H1 (cell line): ENCODE results near the gene PREX1. TPM values are rescaled to one million over a fixed set of nuclear protein-coding genes. Genes with fewer than 3 reads are reported as not detected.

ENCODE experiments used
- CTCF ChIA-PET: fragments of 300-600 bp; sonication (Branson Sonifier 250); formaldehyde crosslinking; loops from one replicate; lab custom pipeline; 2021; ENCODE audit not compliant: partially characterized antibody; lab: Charles Lee
- POLR2A ChIA-PET: fragments of 300-600 bp; sonication (Branson Sonifier 250); formaldehyde crosslinking; loops from one replicate; lab custom pipeline; 2021; ENCODE audit warnings: inconsistent platforms; ENCODE audit not compliant: partially characterized antibody; lab: Charles Lee
- DNase-seq, 2 experiments: peaks; one replicate each; pipeline versions ENCODE4 v3.0.0 to v3.0.0-alpha.2; 2010 to 2022; ENCODE audit warnings: low spot score in 2 of 2, low read depth in 1 of 2, mixed read lengths in 1 of 2
- FAIRE-seq: peaks from 2 replicates; lab custom pipeline; 2011; peaks lifted over from hg19 to GRCh38; lab: Jason Lieb, UNC
- H2AFZ ChIP-seq: 2 replicates; pipeline ENCODE4 v1.8.1; 2012; ENCODE audit warnings: low read length, inconsistent platforms
- H2AK5ac ChIP-seq: 2 replicates; pipeline ENCODE4 v1.6.1; 2013; ENCODE audit warnings: low read depth, low read length
- H2BK120ac ChIP-seq: replicated peaks from 2 replicates; pipeline ENCODE3; 2013; ENCODE audit warnings: low read depth, low read length, inconsistent platforms
- H2BK12ac ChIP-seq: 2 replicates; pipeline ENCODE4 v1.6.1; 2013; ENCODE audit warnings: low read depth, low read length
- H2BK15ac ChIP-seq: 2 replicates; pipeline ENCODE4 v1.6.1; 2013; ENCODE audit warnings: low read length
- H2BK20ac ChIP-seq: 2 replicates; pipeline ENCODE4 v1.6.1; 2013; ENCODE audit warnings: low read length
- H2BK5ac ChIP-seq: 2 replicates; pipeline ENCODE4 v1.6.1; 2013; ENCODE audit warnings: low read depth, low read length
- H3K14ac ChIP-seq: 2 replicates; pipeline ENCODE4 v1.6.1; 2013; ENCODE audit warnings: inconsistent platforms; ENCODE audit not compliant: insufficient read length
- H3K18ac ChIP-seq: 2 replicates; pipeline ENCODE4 v1.6.1; 2013; ENCODE audit warnings: low read length; ENCODE audit errors: extremely low read depth
- H3K23ac ChIP-seq: 2 replicates; pipeline ENCODE4 v1.6.1; 2013; ENCODE audit warnings: inconsistent platforms; ENCODE audit not compliant: insufficient read length
- H3K23me2 ChIP-seq: 2 replicates; pipeline ENCODE4 v1.6.1; 2013; ENCODE audit warnings: low read depth, low read length
- H3K27ac ChIP-seq: 2 replicates; pipeline ENCODE4 v1.6.1; 2011; ENCODE audit warnings: low read depth, low read length, inconsistent platforms
- H3K27me3 ChIP-seq, 4 experiments: replicated peaks in 1 of 4; 1 replicate in 1 of 4; 2 replicates in 3 of 4; pipeline versions ENCODE4 v1.6.1 to v1.8.1; 2011 to 2013; ENCODE audit warnings: low read length in 3 of 4, mild to moderate bottlenecking in 3 of 4, inconsistent platforms in 2 of 4, mixed read lengths in 2 of 4, moderate library complexity in 1 of 4; ENCODE audit not compliant: control insufficient read depth in 3 of 4, insufficient read depth in 3 of 4; ENCODE audit errors: extremely low read depth in 1 of 4
- H3K36me3 ChIP-seq, 4 experiments: 2 replicates each; pipeline versions ENCODE4 v1.6.1 to v1.8.1; 2011 to 2013; ENCODE audit warnings: mild to moderate bottlenecking in 4 of 4, low read length in 3 of 4, moderate library complexity in 2 of 4, control low read depth in 1 of 4, inconsistent platforms in 1 of 4; ENCODE audit not compliant: insufficient read depth in 4 of 4, control insufficient read depth in 2 of 4
- H3K4ac ChIP-seq: replicated peaks from 2 replicates; pipeline ENCODE3; 2013; ENCODE audit warnings: low read length, low read depth, mixed read lengths, inconsistent platforms; ENCODE audit not compliant: insufficient read length
- H3K4me1 ChIP-seq, 4 experiments: replicated peaks in 1 of 4; 1 replicate in 1 of 4; 2 replicates in 3 of 4; pipeline versions ENCODE4 v1.6.1 to v1.8.1; 2011 to 2013; ENCODE audit warnings: low read length in 3 of 4, inconsistent platforms in 2 of 4, mixed read lengths in 1 of 4; ENCODE audit not compliant: insufficient read depth in 4 of 4, control insufficient read depth in 3 of 4
- H3K4me2 ChIP-seq, 2 experiments: 2 replicates each; pipeline versions ENCODE4 v1.6.1 to v1.8.1; 2011 to 2013; ENCODE audit warnings: low read depth in 2 of 2, low read length in 2 of 2, control low read depth in 1 of 2, inconsistent platforms in 1 of 2, mild to moderate bottlenecking in 1 of 2; ENCODE audit not compliant: insufficient read depth in 1 of 2
- H3K4me3 ChIP-seq, 4 experiments: fragments of 200-600, 300-600 bp in 1 of 4; sonication (generic), shearing (Covaris generic), sonication (Bioruptor Twin) in 1 of 4; 2 replicates each; pipeline versions ENCODE4 v1.5.1 to v1.8.1; 2011 to 2016; ENCODE audit warnings: low read length in 4 of 4, low read depth in 3 of 4, control low read depth in 2 of 4, inconsistent platforms in 2 of 4, mild to moderate bottlenecking in 2 of 4, mixed read lengths in 1 of 4, moderate library complexity in 1 of 4; ENCODE audit not compliant: insufficient read depth in 2 of 4; ENCODE audit errors: extremely low read depth in 1 of 4
- H3K56ac ChIP-seq: replicated peaks from 2 replicates; pipeline ENCODE3; 2013; ENCODE audit warnings: low read depth, mild to moderate bottlenecking, mixed read lengths, low read length, inconsistent platforms; ENCODE audit not compliant: insufficient read length
- H3K79me1 ChIP-seq: 2 replicates; pipeline ENCODE4 v1.6.1; 2013; ENCODE audit warnings: low read depth, low read length, control low read depth
- H3K79me2 ChIP-seq, 2 experiments: 2 replicates each; pipeline versions ENCODE4 v1.6.1 to v1.8.1; 2012 to 2013; ENCODE audit warnings: low read length in 2 of 2, mild to moderate bottlenecking in 2 of 2, inconsistent platforms in 1 of 2; ENCODE audit not compliant: insufficient read depth in 2 of 2, control insufficient read depth in 1 of 2
- H3K9ac ChIP-seq, 4 experiments: replicated peaks in 1 of 4; 1 replicate in 1 of 4; 2 replicates in 3 of 4; pipeline versions ENCODE4 v1.6.1 to v1.8.1; 2011 to 2013; ENCODE audit warnings: low read depth in 3 of 4, low read length in 3 of 4, control low read depth in 2 of 4, mild to moderate bottlenecking in 2 of 4, moderate library complexity in 2 of 4, inconsistent platforms in 1 of 4; ENCODE audit errors: extremely low read depth in 1 of 4
- H3K9me3 ChIP-seq, 2 experiments: 2 replicates each; pipeline versions ENCODE4 v1.6.1 to v1.8.1; 2012 to 2013; ENCODE audit warnings: mild to moderate bottlenecking in 2 of 2, moderate library complexity in 2 of 2, control low read depth in 1 of 2, inconsistent platforms in 1 of 2, low read depth in 1 of 2, low read length in 1 of 2, mixed read lengths in 1 of 2; ENCODE audit not compliant: insufficient read depth in 2 of 2
- H4K20me1 ChIP-seq, 2 experiments: replicated peaks in 1 of 2; 2 replicates each; pipeline versions ENCODE3 to v1.8.1; 2011 to 2013; ENCODE audit warnings: inconsistent platforms in 2 of 2, low read length in 2 of 2, mild to moderate bottlenecking in 1 of 2; ENCODE audit not compliant: insufficient read depth in 2 of 2, control insufficient read depth in 1 of 2
- H4K5ac ChIP-seq: 2 replicates; pipeline ENCODE4 v1.6.1; 2013; ENCODE audit warnings: low read length, low read depth, mixed read lengths, inconsistent platforms; ENCODE audit not compliant: insufficient read length
- H4K8ac ChIP-seq: 2 replicates; pipeline ENCODE4 v1.8.0; 2013; ENCODE audit warnings: mild to moderate bottlenecking, moderate library complexity, low read length, inconsistent platforms; ENCODE audit not compliant: insufficient read depth; ENCODE audit errors: extremely low read depth
- H4K91ac ChIP-seq: replicated peaks from 2 replicates; pipeline ENCODE3; 2013; ENCODE audit warnings: low read length, mixed read lengths, inconsistent platforms; ENCODE audit not compliant: insufficient read length
- E2F6 ChIP-seq: IDR thresholded peaks from 2 replicates; pipeline ENCODE4 v1.6.1; 2012; ENCODE audit warnings: inconsistent platforms
- EZH2 ChIP-seq: fragments of 200-600 bp; sonication (generic); IDR thresholded peaks from 2 replicates; pipeline ENCODE4 v1.7.1; 2012; ENCODE audit warnings: low read depth, mild to moderate bottlenecking, moderate library complexity, low read length, inconsistent platforms; ENCODE audit not compliant: severe bottlenecking
- GTF2F1 ChIP-seq: IDR thresholded peaks from 2 replicates; pipeline ENCODE4 v1.6.1; 2012; ENCODE audit warnings: low read depth, low read length, improper control_type of control experiment, borderline replicate concordance
- POLR2AphosphoS5 ChIP-seq: IDR thresholded peaks from 2 replicates; pipeline ENCODE4 v1.6.1; 2011; ENCODE audit warnings: low read depth, low read length
- SIRT6 ChIP-seq: IDR thresholded peaks from one replicate; pipeline ENCODE4 v1.7.1; 2012; ENCODE audit warnings: low read length, inconsistent platforms
- WGBS, 2 experiments: shearing (Covaris generic) in 1 of 2; methylation state at CpG; one replicate each; pipeline versions ENCODE4 v1.1.6 to v1.1.7; 2013 to 2015; ENCODE audit warnings: low lambda C conversion rate in 2 of 2, mixed read lengths in 2 of 2, inconsistent platforms in 1 of 2, low coverage in 1 of 2, missing lambda C conversion rate in 1 of 2; ENCODE audit not compliant: insufficient replicate concordance in 2 of 2, insufficient coverage in 1 of 2, insufficient read length in 1 of 2; ENCODE audit errors: extremely low coverage in 1 of 2, missing lambda C conversion rate in 1 of 2; 5-methylcytosine and 5-hydroxymethylcytosine counted together
- polyA plus RNA-seq, 7 experiments: library from polyadenylated mRNA; depleted of rRNA in 3 of 7; stranded (reverse) in 5 of 7; unstranded in 2 of 7; fragments of >200 nt in 5 of 7; fragments of 200-250 nt in 2 of 7; gene quantifications; 1 replicate in 5 of 7; 2 replicates in 1 of 7; 4 replicates in 1 of 7; pipeline versions ENCODE4 v1.2.1 to v1.2.3, GENCODE V29; 2011 to 2013; ENCODE audit warnings: missing spikeins in 2 of 7, mixed read lengths in 2 of 7
- total RNA-seq: library from RNA; stranded (reverse); fragmentation: NEBNext Ultra II Directional; extraction: Animal tissue kit (Norgen Biotek cat#: 25700); gene quantifications from 2 replicates; pipeline ENCODE4 v1.2.1, GENCODE V29; 2021
- TF ChIP-seq, protein P1 (sequence below): IDR thresholded peaks from 2 replicates; pipeline ENCODE4 v1.6.1; 2012; ENCODE audit warnings: low read length, inconsistent platforms

Gene PREX1
- total and polyA plus RNA-seq, 2 of the 8 experiments (the other 6 are each of a cell fraction or from before 2014, with no cell fraction given) = 10.7 to 12.8 TPM

DNA sequence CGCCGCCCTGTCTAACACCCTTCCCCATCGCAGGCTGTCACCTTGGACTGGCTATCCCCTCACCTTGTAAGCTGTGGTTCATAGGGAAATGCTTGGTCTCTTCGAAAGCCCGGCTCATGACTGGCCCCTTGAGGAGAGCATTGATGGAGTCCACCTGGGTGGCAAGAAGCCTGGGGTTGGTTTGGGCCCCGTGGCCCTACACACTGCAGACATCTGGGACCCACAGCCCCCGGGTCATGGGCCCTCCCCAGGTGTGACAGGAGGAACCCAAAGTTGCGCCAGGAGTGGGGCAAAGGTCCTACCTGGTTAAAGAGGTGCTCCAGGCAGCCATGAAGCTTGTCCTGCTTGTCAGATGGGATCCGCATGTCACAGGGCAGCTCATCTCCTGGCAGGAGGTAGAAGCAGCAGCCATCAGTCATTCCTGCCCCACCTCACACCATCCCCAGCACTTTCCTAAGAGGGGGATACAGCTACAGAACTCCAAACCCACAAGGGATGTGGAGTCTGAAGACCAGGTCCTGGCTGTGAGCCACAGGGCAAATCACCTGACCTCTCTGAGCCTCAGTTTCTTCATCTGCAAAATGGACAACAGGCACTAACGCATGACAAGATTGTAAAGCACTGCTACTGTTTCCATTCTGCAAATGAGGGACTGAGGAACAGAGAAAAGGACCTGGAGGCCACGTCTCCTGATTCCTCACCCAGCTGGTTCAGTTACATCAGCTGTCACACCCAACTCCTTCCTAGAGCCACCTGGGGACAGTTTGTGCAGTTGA is 185.5 kb downstream of the PREX1 start:
- Histone ChIP-seq H3K4me1 (no peaks in the 10 kb centered on the region), H4K91ac (no peak overlapping the region), H4K5ac (no peak overlapping the region), H3K23me2 (peaks cover 4% of the 10 kb centered on the region), H3K18ac (no peak overlapping the region), H3K4me3 (no peak overlapping the region), H2BK120ac (no peak overlapping the region), H3K9ac (no peak overlapping the region), H3K79me1 (no peaks in the 10 kb centered on the region), H2BK20ac (no peak overlapping the region), H3K4me2 (no peak overlapping the region), H2BK12ac (no peak overlapping the region), H2AK5ac (no peak overlapping the region), H3K23ac (no peak overlapping the region), H4K20me1 (peaks cover 3 to 6% of the 10 kb centered on the region in 2 experiments), H3K9me3 (no peaks in the 10 kb centered on the region), H3K27me3 (no peaks in the 10 kb centered on the region), H3K79me2 (no peaks in the 10 kb centered on the region), H4K8ac (no peak overlapping the region), H3K27ac (no peak overlapping the region; the same call in 1 of the 2 replicates), H3K4ac (no peak overlapping the region), H3K56ac (no peak overlapping the region), H2AFZ (no peak overlapping the region), H2BK15ac (no peak overlapping the region), H2BK5ac (0 out of 2 replicates have a peak overlapping the region, but pooled peaks have one; percentile 39), H3K36me3 (no peaks in the 10 kb centered on the region; a peak in 1 of 8 replicates), H3K14ac (no peak overlapping the region)
- CTCF ChIA-PET = interaction anchor here (1.0 to 3.1 kb wide), 3 partner anchors 8 to 53 kb away, joined by 3 to 17 read pairs (median 3); no protein-coding TSS in a partner anchor
- POLR2A ChIA-PET = no interaction called here
- DNase-seq (no peak), FAIRE-seq (no peak)
- 92% methylated on average over 11 of the region's 11 CpGs; no CpG with 5 or more reads in 1 of the 2 experiments for WGBS, 2 experiments
- TF ChIP-seq EZH2 (no peak), SIRT6 (no peak), E2F6 (no peak), POLR2AphosphoS5 (no peak), GTF2F1 (no peak)
- TF ChIP-seq, protein P1, sequence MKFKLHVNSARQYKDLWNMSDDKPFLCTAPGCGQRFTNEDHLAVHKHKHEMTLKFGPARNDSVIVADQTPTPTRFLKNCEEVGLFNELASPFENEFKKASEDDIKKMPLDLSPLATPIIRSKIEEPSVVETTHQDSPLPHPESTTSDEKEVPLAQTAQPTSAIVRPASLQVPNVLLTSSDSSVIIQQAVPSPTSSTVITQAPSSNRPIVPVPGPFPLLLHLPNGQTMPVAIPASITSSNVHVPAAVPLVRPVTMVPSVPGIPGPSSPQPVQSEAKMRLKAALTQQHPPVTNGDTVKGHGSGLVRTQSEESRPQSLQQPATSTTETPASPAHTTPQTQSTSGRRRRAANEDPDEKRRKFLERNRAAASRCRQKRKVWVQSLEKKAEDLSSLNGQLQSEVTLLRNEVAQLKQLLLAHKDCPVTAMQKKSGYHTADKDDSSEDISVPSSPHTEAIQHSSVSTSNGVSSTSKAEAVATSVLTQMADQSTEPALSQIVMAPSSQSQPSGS = no peak
